Lower leg skin (tissue), 4 donors: ENCODE measurements around the gene SP100. TPM values are rescaled to one million over a fixed set of nuclear protein-coding genes. Genes with fewer than 3 reads are reported as not detected.
"Not testable (repeated sequence)": the region's sequence is repeated elsewhere in the genome, so short reads cannot be mapped to it uniquely, and the experiment has no call there.

Experiments used
- DNase-seq, 2 donors: peaks; one replicate each; pipeline ENCODE4 v3.0.0-alpha.2; 2019; ENCODE audit warnings: low spot score in 2 of 2
- H3K4me3 ChIP-seq: fragments of 200-600 bp; sonication (generic); 2 replicates; pipeline ENCODE4 v1.5.1; 2017; ENCODE audit warnings: mild to moderate bottlenecking, low read depth; ENCODE audit not compliant: poor library complexity, severe bottlenecking
- CTCF ChIP-seq, 3 donors: fragments of 450-650 bp; IDR thresholded peaks; one replicate each; pipeline ENCODE4 v1.5.1; 2016; ENCODE audit warnings: antibody characterized with exemption in 3 of 3, mild to moderate bottlenecking in 3 of 3, moderate library complexity in 2 of 3
- POLR2A ChIP-seq, 2 donors: fragments of 450-650 bp; IDR thresholded peaks; one replicate each; pipeline ENCODE4 v1.6.1; 2016 to 2017; ENCODE audit warnings: antibody characterized with exemption in 2 of 2, mild to moderate bottlenecking in 1 of 2, moderate library complexity in 1 of 2
- WGBS, 2 donors: methylation state at CpG; one replicate each; pipeline ENCODE4 v1.1.5; 2018; 5-methylcytosine and 5-hydroxymethylcytosine counted together
- intact Hi-C: fragments of 100-400 bp; cut with DNase I; formaldehyde crosslinking; loops from one replicate; pipeline ENCODE4 v1.15.0; 2023; ENCODE audit warnings: low total_unique reads
- total RNA-seq, 4 donors: library from RNA; depleted of rRNA; stranded (reverse); fragments of >200 nt; gene quantifications; one replicate each; pipeline ENCODE4 v1.1.0, GENCODE V29; 2016

The SP100 gene
- total RNA-seq, 4 donors from 2014 or later = 48.1 to 74.6 (median 58.1) TPM

GRCh38 chr2:230475143-230475542 is 59.1 kb downstream of the SP100 start:
- no peak for DNase-seq
- intact Hi-C loops = no loop called here
- H3K4me3 ChIP-seq = no peak overlapping the region
- TF ChIP-seq POLR2A (IDR thresholded peaks at IDR 0.05) (no peak), CTCF (IDR thresholded peaks at IDR 0.05) (no peak)
- 84 to 100% methylated on average over 1 of the region's 1 CpG for WGBS, 2 donors

DNA sequence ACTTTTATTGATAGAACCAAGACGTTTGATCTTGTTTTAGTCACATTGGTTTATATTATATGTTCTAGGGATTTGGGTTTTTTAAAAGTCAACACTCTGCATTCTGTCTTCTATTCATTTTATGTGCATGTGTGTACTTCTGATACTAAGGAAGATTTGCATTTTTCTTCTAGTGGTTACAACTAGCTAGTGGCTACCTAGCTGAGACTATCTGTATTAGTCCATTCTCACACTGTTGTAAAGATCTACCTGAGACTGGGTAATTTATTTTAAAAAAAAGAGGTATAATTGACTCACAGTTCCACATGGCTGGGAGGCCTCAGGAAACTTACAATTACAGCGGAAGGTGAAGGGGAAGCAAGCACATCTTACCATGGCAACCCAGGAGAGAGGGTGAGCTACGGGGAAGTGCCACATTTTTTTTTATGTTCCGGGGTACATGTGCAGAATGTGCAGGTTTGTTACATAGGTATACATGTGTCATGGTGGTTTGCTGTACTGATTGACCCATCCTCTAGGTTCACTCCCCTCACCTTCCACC is 69.9 kb downstream of the SP100 start:
- DNase-seq = no peak
- intact Hi-C loops = no loop called here
- TF ChIP-seq POLR2A (IDR thresholded peaks at IDR 0.05) (no peak), CTCF (IDR thresholded peaks at IDR 0.05) (no peak)
- WGBS, 2 donors = 91 to 92% methylated on average over 4 of the region's 4 CpGs
- H3K4me3 ChIP-seq = no peak overlapping the region

DNA sequence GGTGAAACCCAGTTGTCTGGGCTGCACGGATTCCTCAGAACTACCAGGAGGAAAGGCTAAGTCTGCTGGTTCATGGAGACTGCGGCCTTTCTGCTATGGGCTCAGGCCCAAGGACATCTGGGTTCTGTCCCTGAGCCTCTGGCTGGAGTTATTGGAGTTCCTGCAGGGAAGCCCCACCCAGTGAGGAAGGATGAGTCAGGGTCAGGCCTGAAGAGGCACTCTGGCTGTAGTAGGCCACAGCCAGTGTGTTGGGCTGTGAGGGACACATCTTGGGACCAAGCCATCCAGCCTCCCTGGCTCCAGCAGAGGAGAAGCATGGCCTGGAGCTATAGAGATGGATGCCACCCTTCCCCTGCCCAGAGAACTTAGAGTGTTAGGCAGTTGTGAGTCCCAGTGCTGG is 75.2 kb downstream of the SP100 start:
- intact Hi-C loops = not testable (repeated sequence)

GRCh38 chr2:230492107-230492506 is 76.1 kb downstream of the SP100 start:
- WGBS, 2 donors = 44 to 52% methylated on average over 1 of the region's 1 CpG
- no peak overlapping the region for H3K4me3 ChIP-seq
- DNase-seq = no peak
- no peak for TF ChIP-seq POLR2A (IDR thresholded peaks at IDR 0.05)
- no peak for TF ChIP-seq CTCF (IDR thresholded peaks at IDR 0.05)
- intact Hi-C loops = no loop called here

More for the DNA sequence above, 75.2 kb downstream of the SP100 start:
- not testable (repeated sequence) for DNase-seq, H3K4me3 ChIP-seq
- 36 to 78% methylated on average over 2 of the region's 2 CpGs for WGBS, 2 donors

DNA sequence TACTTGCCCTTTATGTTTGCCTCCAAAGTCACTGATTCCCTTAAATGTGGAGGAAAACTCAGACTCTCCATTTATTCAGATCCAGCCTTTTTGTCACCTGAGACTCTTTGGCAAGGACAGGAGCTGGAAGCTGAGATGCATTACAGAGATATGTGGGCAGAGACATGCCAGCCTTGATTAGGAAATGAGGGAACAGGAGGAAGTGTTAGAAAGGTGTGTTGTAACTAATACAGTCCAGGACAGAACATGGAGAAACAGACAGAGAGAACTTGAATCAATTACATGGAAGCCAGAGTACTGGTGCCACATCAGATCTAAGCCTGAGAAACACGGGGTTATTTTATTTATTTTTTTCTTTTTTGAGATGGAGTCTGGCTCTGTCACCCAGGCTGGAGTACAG is 79.0 kb downstream of the SP100 start:
- 72 to 84% methylated on average over 1 of the region's 1 CpG for WGBS, 2 donors
- no peak overlapping the region for H3K4me3 ChIP-seq
- no peak for DNase-seq
- intact Hi-C loops = no loop called here
- no peak for TF ChIP-seq POLR2A (IDR thresholded peaks at IDR 0.05)
- no peak for TF ChIP-seq CTCF (IDR thresholded peaks at IDR 0.05)

- WGBS, 2 donors = 85 to 91% methylated on average over 3 of the region's 3 CpGs
- intact Hi-C loops = no loop called here
These were observed 80.9 kb downstream of the SP100 start for GRCh38 chr2:230496891-230497290.

More at GRCh38 chr2:230496891-230497290, 80.9 kb downstream of the SP100 start:
- no peak for DNase-seq
- no peak for TF ChIP-seq CTCF (IDR thresholded peaks at IDR 0.05)
- no peak for TF ChIP-seq POLR2A (IDR thresholded peaks at IDR 0.05)
- H3K4me3 ChIP-seq = no peak overlapping the region
